SHP77 treated with DMSO at 0.1 percent for 48 hours (cell line): ENCODE measurements around the gene SPATA13.
"Not testable (repeated sequence)": the region's sequence is repeated elsewhere in the genome, so short reads cannot be mapped to it uniquely, and the experiment has no call there.

Experiments used
- DNase-seq: peaks from one replicate; lab custom pipeline; 2025; lab: John Stamatoyannopoulos, UW

Gene SPATA13

DNA sequence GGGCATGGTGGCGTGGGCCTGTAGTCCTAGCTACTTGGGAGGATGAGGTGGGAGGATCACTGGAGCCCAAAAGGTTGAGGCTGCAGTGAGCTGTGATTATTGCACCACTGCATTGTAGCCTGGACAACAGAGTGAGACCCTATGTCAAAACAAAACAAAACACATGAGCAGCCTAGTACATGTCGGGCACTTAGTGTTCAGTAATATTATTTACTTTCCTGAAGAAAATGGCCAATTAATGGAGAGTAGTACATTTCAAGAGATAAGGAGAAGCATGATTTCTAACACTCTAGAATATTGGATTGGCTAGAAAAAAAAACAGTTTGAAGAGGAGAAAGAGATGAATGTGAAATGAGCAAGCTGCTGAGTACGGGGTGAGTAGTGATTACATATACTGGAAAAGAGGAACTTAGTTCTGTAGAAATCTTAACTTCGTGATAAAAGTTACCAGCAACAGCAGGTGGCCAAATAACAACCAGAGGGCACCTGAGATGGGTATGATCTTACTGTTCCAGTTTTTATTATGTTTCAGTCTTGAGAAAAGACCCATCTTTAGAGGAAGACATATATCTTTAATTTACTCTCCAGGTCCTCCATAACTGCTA lies 36.2 kb downstream of the SPATA13 start:
- DNase-seq: no peak

DNA sequence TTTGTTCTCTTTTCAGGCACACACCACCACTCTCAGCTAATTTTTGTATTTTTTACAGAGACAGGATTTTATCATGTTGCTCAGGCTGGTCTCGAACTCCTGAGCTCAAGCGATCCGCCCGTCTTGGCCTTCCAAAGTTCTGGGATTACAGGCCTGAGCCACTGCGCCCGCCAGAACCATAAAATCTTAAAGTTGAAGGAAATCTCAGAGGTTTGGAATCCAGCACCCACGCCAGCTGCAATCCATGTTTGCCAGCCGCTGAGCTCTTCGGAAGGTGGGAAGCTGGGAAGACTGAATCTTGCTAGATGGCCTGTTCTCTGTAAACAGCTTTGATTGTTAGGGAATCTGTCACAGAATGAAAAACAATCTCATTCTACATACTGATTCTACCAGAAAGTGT lies 38.5 kb downstream of the SPATA13 start:
- no peak for DNase-seq

DNA sequence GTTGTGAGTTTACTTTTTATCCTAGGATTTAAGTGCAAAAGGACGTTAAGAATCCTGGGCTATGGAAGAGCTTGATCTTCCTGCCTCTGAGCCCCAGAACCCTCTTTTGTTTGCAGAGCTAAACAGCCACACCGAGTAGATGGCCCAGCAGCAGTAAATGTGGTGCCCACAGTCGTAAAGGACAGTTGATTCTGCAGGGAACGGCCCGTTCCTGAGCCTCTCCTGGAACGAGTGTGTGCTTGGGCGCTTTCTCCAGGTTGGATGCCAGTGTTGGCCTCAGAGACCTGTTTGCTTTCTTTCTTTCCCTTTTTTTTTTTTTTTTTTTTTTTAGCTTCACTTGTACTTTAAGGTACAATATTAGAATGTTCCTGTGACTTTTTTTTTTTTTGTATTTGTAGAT lies 41.7 kb downstream of the SPATA13 start:
- DNase-seq: no peak

DNA sequence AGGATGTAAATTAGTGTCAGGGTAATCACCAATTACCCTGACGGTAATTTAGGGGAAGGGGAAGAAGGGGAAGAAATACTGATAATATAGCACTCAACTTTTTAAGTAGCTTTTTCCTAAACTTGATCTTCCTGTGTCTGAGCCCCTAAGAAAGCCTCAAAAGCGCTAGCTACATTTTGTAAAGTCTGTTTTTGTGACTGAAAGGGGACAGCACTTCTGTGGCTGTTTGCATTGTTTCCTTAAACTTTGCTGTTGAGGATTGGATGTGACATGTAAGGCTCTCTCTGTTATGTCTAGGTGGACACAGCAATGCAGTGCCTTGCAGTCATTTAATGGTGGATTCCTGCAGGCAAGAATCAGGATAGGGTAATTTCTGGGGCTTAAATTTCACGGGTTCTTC lies 42.8 kb downstream of the SPATA13 start:
- no peak for DNase-seq

DNA sequence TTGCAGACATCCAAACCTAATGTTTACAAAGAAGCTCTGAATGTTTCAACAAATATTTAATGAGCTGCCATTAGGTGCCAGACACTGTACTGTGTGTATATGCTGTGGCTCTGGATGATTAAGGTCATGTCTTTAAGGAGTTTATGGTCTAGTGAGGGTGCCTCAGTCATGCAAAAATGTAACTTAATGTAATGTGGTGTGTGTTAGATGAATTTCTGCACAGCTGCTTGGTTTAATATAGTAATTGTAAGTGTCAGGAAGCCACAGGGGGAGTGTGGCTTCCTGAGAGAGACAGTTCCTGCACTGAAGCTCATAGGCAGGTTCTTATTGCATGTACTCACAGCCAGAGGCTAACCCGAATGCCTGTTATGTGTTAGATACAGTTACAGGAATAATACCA lies 43.3 kb downstream of the SPATA13 start:
- no peak for DNase-seq

DNA sequence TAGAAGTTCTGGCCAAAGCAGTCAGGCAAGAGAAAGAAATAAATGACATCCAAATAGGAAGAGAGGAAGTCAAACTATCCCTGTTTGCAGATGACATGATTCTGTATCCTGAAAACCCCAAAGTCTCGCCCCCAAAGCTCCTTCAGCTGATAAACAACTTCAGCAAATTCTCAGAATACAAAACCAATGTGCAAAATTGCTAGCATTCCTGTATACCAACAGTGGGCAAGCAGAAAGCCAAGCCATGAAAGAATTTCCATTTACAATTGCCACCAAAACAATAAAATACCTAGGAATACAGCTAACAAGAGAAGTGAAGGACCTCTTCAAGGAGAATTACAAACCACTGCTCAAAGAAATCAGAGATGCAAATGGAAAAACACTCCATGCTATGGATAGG lies 44.6 kb downstream of the SPATA13 start:
- not testable (repeated sequence) for DNase-seq

DNA sequence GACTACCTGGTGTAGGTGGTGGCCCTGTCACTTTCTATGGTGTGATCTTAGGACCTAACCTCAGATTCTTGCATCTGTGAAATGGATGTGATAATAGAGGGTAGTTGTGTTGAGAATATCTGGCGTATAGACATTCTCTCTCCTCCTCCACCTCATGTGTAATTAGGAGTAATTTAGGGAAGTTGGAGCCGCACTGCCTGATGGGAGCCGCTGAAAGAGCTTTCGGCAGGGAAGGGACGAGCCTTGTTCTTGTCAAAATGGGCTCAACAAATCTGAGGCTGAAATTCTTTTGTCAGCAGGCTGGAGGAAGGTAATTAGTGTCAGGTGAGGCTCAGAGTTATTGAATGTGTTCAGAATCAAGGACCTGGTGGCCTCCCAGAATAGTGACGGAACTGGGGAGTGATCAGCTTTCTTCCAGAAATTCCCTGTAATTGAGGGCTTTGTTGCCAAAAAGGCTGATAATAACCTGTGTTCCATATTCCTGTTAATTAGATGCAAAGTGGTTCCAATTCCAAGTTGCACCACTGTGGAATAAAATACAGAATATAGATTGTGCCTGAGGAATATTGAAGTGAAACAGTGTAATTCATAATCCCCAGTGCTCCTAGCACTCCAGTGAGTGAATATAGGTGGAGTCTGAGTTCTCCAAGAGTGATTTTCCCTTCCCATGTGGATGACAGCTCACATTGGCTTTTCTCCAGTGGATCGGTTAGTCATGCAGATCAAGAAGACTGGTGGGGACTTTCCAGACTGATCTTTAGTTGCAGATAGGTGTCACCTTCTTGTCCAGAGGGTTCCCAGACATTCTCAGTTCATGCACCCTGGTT lies 47.5 kb downstream of the SPATA13 start:
- no peak for DNase-seq

DNA sequence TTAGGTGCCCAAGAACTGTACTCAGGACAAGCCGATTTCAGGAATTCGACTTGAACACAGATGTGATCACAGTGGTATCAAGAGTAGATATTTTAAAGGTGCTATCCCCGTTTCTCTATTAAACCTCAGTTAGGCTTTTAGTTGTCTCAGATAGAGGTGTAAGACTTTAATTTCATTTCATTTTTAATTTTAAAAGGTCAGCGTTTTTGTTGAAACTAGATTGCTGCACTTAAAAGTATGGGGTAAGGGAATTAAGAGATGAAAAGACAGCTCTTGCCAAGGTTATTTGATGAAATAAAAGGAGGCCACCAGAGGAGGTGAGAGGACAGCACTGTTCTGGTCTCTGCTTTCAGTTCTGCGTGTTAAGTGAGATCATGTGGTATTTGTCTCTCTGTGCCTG lies 48.6 kb downstream of the SPATA13 start:
- DNase-seq: no peak

DNA sequence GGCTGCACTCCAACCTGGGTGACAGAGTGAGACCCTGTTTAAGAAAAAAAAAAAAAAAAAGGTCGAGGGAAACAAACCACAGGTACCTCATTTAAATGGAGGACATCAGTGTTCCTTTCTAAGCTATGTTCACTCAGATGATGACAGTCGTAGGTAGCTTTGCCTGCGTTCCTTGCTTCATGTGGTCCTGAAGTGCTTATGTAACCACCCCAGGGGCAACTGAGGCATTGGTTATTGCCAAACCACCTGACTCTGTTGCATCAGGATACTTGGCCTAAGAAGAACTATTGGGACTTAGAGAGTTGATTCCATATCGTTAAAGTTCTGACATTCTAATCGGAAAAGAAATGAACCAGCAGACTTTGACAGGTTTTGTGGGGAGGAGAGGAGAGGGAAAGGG lies 51.7 kb downstream of the SPATA13 start:
- no peak for DNase-seq

DNA sequence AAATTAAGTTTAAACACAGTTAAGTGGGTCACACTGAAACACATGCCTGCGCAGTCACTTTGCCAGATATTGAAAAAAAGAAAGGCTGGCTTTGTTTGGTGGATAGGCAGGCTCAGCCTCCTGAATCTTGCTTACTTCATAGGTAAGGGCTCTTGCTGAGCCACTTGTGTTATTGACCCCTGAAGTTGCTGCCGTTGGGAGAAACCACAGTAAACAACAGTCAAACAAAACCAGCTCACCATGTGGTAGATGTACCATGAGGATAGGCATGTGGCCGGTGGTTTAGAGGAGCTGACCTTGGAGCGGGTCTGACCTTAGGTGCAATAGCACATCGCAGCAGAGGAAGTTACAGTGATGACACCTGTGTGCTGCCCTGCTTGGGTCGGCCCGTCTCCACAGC lies 52.2 kb downstream of the SPATA13 start:
- DNase-seq: no peak

DNA sequence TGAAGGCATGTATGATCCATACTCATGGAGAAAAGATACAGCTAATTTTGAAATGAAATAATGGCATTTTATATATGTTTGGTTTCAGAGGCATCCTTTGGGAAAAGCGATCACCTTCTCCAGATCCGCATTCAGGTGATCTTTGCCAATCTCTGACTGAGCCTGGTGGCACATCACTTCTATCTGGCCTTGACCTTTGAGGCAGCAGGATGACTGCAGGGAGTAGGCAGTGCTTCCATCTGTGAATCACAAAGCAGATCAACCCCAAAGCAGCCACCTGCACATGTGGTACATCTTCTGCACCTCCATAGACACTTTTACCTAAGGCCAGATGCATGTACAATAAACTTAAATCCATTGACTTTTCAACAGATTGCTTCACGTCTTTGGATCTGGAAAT lies 53.4 kb downstream of the SPATA13 start:
- DNase-seq: no peak

DNA sequence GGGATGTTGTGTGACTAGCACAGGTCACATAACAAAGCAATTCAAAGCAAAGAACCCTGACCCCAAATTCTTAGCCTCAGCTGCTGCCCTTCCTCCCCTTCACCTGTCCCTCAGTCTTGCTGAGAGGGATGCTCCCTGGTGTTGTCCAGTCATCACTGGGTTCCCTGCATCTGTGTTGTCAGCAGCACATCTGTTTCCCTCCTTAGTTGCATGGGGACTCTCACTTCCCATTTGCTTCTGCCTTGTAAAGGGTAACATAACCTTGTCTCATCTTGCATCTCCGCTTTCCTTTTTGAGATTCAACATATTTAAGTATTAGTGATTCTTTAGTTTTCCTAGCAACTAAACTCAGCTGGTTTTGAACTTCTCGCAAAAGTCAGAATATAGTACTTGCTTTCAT lies 54.0 kb downstream of the SPATA13 start:
- DNase-seq: no peak

DNA sequence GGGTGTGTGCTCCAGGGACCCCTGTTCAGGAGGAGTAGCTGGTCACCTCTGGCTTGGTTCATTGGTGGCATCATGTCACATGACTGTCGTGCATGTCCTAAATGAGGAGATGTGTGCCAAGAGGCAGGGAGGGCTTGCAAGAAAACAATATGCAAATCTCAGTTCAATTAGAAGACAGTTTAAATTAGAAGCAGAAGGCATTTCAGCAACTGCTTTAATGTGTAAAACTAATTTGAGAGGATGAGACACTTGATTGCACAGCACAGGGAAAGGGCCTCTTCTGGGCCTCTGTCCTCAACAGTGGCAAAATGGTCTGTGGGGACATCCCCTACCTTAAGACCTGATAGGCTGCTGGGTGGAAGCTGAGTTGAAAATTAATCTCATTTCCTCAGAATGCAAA lies 54.6 kb downstream of the SPATA13 start:
- DNase-seq: no peak

DNA sequence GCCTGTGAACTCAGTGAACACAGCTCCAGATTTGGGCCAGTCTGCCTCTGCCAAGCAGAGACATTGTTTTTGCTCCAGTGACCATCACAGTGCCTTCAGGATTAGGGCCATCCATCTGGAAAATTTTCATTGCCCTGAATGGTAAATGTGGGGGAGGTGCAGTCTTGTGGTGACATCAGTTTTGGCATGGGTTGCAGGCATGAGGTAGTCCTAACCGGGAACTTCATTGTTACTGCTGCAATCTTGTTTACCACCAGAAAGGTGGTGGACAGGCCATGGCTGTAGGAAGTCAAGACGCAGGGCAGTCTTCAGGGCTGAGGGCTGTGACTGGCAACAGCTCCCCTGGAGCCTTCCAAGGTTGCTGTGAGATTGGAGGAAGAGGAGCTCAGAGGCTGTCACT lies 55.2 kb downstream of the SPATA13 start:
- DNase-seq: no peak

DNA sequence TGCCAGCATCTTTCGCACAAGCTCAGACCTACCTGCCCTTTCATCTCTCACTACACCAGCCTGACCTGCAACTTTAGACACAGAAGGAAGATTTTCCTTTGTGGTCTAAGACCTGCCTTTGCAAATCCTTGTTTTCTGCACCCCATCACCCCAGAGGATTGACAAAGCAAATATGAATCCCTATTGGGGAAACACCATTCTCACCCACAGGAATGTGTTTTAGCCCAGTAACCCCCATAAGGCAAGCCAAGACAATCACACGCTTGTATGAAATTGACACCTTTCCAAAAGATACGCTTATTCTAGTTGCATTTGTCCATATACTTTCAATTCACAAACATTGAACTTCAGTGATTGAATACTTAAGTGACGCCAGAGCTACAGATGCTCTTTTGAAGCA lies 55.7 kb downstream of the SPATA13 start:
- no peak for DNase-seq

DNA sequence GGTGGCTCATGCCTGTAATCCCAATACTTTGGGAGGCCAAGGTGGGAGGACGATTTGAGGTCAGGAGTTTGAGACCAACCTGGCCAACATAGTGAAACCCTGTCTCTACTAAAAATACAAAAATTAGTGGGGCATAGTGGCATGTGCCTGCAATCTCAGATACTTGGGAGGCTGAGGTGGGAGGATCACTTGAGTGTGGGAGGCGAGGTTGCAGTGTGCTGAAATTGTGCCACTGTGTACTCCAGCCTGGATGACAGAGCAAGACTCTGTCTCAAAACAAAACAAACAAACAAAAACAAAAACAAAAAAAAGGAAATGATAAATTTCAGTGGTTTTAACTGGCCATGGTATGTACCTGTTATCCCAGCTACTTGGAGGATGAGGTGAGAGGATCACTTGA lies 56.3 kb downstream of the SPATA13 start:
- not testable (repeated sequence) for DNase-seq

DNA sequence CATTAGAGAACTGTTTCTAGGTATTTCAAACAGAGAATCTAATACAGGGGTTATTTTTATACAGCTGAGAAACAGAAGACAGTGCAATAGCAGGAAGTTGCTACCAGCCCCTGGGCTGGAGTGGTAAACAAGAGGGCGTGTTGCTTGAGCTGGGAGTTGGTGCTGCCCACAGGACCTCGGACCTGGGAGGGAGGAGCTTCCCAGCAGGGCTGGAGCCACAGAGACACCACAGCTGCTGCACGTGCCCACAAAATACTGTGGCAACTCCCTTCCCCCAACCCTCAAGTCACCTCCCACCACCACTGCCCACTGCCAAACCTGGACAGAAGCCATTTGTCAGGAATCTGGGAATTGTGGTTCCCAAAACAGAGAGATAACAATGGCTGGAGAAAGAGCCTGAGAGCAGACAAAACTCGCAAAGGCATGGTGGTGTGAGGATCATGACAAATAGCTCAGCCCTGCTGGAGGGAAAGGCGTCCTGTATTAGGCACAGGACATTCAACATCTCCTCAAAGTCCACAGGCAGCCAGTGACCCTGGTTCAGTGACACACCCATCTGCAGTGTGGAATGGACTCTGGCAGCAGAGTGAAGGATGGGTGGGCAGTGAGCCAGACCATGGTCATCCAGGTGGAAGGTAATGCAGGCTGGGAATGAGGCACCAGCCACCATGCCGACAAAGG lies 57.2 kb downstream of the SPATA13 start:
- DNase-seq: no peak

DNA sequence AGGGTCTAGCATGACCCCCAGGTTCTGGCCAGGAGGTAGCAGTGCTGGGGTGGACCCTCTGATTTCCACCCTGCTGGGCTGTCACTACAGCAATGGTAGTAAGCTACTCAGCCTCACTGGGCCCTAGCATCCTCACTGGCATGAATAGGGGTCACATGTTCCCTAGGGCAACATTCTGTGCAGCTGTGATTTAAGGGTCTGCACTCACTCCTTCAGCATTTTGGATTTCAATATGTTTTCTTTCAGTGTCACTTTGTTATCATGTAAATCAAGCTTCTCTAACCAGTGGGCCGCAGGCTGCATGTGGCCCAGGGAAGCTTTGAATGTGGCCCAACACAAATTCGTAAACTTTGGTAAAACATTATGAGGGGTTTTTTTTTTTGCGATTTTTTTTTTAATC lies 57.8 kb downstream of the SPATA13 start:
- DNase-seq: no peak

DNA sequence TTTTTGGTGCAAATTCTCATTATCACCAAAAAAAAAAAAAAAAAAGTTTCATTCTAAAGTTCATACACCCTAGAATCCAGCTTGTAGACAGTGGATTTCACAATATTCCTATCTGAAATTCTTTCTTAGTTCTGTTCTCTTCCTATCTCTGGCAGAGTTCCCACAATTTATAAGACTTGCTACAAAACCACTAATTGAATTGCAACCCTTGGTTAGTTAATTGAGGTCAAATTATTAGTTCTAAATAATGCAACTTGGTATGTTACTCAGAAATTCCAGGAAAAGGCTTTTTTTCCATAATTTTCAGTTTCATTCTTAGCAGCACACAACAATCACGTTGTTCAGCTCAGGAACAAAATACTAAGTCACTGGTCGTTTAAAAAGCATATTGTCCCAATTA lies 58.5 kb downstream of the SPATA13 start:
- no peak for DNase-seq

DNA sequence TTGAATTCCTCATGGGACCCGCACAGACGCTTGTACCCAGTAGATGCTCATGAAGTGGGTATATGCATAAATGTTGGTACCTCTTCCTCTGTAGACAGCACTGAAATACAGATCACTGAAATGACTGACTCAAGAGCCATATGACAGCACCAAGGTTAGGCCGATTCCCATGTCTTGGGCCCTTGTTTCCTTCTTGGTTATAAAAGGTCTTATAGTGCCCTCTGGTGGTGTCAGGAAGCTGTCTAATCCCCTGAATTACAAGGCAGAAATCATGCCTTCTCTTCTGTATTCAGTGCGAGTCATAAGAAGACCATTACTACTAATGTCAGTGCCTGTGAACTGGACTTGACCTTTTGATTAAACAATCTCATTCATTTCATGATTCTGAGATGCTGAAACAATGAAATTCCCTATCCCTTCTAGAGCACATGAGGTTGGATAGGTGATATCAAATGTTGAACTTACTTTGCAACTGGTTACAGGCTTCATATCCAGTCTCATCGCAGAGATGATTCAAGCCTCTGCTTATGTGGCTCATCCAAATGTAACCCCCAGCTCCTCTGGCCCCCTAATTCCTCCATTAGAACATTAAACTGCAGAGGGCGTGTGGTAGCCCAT lies 59.7 kb downstream of the SPATA13 start:
- DNase-seq: peak; percentile 53

DNA sequence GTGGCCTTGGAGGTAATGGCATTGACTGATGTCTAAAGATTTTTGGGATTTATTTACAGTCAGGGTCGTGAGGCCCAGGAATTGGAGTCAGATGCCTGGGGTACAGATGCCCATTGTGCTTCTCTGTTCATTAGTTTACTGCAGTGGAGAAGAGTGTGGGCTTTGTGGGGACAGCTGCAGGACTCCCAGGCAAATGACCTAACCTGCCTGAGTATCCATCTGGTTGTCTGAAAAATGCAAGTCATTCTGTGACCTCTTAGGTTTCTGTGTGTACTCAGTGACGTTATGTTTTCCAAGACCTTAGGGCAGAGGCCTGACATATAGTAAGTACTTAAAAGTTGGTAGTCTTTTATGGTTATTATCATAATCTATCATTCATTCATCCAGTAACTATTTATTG lies 60.5 kb downstream of the SPATA13 start:
- peak; percentile 9 for DNase-seq

DNA sequence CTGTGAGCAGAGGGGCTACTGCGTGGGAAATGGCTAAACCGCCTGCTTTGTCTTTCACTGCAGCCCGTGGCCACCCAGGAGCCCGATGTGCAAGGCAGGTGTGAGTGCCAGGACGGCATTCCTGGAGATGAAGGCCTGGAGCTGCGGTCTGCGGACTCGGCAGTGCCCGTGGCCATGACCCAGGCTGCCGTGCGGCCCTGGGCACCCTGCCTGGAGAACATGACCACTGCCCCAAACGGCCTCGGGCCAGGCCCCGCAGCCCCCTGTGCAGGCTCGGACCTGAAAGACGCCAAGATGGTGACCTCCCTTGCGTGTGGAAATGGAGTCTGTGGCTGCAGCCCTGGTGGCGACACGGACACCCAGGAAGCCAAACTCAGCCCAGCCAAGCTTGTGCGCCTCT lies 62.2 kb downstream of the SPATA13 start:
- DNase-seq: no peak
